Iris pigment epithelial cell (primary cell): ENCODE results near the gene ZC3H12A.

ENCODE experiments used
- DNase-seq: peaks from one replicate; pipeline ENCODE4 v3.0.0-alpha.2; 2011; ENCODE audit warnings: low read depth

Gene ZC3H12A

GRCh38 chr1:37478890-37479254, 4.5 kb downstream of the ZC3H12A start:
- peak; percentile 77 for DNase-seq

DNA sequence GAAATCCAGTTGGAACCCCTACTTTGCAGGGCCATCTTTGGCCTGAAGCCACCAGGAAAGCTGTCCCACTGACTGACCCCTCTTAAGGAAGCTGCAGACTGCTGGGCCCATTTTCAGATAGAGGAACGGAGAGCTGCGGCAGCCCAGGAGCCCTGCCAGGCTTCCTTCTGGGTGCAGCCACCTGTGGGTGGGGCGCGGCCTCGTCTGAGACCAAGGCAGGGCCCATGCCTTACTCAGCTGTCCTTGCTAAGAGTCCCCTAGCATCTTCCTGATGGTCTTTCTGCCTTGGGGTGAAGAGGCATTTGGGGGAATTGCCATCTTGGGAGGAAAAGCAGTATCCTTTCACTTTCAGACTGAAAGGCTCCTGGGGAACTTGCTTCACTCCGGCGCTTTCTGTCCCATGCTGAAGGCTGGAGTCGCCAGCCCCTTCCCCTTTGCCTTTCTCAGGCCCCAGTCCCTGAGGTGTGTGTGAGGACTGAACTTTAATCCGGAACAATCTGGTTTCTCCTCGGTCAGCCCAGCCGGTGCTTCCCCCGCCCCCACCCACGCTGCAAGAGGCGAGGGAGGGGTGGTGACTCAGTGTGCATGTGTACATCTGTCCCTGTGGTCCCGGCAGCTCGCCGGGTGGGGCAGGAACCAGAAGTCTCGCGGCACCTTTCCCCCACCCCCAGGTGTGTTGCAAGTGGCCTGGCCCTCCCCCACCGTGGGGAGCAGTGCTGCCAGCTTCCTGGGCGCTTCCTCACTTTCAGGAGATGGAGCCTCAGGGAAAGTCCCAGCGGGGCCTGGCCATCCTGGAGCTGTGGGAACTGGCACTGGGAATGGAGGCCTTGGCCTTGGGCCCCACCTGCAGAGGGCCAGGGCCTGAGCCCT, 5.1 kb downstream of the ZC3H12A start:
- peak; percentile 95 for DNase-seq

GRCh38 chr1:37480125-37480466, 5.7 kb downstream of the ZC3H12A start:
- DNase-seq = no peak

DNA sequence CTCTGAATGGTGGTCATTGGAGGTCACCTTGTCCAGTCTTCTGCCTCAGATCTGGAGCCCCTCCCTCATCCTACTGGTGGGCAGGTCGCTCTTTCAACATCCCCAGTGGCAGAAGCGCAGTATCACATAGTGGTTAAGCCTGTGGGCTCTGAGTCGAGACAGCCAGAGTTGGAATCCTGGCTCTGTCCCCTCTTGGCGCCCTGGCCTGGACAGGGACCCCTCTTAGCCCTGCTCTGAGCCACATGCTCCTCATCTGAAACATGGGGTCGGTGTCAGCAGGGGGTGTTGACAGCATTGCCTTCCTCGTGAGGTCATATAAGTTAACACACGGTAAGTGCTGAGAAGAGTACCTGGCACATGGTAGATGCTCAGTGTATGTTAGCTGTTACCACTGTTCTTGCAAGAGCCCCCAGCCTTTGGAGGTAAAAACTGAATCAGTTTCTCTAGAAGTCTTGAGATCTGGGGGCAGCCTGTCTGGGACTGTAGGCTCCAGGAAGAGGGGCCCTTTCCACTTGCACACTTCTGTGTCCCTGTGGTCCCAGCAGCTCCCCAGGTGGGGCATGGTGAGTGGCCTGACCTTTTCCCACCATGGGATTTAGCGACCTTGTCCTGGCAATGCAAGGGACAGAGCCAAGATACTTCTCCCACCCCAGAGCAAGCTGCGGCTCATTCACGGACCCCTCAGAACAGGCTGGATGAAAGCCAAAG, 6.4 kb downstream of the ZC3H12A start:
- no peak for DNase-seq

DNA sequence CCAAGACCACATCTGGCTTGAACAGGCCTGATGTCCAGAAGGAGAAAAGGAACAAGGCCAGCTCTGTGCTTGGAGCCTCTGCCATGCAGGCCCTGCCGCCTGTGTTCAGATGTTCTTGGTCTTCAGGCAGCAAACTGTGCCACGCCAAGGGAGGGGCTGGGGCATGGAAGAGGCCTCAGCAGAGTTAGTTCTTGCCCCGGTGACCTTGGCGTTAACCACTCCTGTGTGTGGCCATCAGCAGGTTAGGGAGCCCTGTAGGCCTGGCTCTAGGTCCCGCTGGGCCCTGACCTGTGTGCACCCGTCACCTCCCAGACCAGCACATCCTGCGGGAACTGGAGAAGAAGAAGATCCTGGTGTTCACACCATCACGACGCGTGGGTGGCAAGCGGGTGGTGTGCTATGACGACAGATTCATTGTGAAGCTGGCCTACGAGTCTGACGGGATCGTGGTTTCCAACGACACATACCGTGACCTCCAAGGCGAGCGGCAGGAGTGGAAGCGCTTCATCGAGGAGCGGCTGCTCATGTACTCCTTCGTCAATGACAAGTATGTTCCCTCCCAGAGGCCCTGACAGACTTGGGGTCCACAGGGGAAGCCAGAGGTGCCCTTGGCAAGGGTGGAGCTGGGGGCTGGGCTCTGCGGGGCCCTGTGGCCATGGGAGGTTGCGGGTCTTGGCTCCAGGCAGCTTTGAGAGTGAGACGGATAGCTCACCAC, 7.1 kb downstream of the ZC3H12A start:
- DNase-seq = no peak

DNA sequence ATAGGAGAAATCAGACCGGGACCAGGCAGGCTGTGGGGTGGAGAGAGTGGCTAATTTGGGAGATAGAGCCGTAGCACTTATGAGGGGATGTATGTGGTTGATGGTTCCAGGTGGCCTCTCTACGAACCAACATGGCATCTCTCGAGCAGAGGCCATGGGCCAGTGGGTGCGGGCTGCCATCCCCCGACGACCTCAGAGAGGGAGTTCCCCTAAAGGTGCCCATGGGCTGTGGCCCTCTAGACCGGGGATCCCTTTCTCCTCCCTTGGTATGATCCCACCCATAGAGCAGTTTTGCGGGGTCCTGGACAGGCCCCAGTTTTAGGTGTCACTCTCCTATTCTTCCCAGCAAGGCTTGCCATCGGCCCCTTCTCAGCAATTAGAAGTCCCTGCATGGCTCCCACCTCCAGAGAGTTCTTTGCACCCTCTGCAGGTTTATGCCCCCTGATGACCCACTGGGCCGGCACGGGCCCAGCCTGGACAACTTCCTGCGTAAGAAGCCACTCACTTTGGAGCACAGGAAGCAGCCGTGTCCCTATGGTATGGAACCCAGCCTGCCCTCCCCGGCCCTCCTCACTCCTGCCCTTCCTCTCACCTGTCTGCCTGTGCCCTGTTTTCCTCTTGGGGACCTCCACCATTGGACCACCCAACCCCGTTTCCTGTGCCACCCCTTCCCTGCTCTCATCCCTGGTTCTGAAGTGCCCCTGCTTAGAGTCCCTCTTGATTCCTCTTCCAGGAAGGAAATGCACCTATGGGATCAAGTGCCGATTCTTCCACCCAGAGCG, 7.8 kb downstream of the ZC3H12A start:
- no peak for DNase-seq

DNA sequence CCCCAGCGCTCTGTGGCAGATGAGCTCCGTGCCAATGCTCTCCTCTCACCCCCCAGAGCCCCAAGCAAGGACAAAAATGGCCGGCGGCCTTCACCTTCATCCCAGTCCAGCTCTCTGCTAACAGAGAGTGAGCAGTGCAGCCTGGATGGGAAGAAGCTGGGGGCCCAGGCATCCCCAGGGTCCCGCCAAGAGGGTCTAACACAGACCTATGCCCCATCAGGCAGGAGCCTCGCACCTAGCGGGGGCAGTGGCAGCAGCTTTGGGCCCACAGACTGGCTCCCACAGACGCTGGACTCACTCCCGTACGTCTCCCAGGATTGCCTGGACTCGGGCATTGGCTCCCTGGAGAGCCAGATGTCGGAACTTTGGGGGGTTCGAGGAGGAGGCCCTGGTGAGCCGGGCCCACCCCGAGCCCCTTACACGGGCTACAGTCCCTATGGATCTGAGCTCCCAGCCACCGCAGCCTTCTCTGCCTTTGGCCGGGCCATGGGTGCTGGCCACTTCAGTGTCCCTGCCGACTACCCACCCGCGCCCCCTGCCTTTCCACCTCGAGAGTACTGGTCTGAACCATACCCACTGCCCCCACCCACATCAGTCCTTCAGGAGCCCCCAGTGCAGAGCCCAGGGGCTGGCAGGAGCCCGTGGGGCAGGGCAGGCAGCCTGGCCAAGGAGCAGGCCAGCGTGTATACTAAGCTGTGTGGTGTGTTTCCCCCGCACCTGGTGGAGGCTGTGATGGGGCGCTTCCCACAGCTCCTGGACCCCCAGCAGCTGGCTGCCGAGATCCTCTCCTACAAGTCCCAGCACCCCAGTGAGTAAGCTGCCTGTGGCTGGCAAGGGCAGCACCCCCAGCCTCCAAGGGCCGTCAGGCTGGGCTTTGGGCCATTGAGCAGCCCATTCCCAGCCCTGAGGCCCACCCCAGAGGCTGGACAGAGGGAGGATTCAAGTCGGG, 8.7 kb downstream of the ZC3H12A start:
- no peak for DNase-seq

- no peak for DNase-seq
Observed at GRCh38 chr1:37483785-37484184, 9.4 kb downstream of the ZC3H12A start.

DNA sequence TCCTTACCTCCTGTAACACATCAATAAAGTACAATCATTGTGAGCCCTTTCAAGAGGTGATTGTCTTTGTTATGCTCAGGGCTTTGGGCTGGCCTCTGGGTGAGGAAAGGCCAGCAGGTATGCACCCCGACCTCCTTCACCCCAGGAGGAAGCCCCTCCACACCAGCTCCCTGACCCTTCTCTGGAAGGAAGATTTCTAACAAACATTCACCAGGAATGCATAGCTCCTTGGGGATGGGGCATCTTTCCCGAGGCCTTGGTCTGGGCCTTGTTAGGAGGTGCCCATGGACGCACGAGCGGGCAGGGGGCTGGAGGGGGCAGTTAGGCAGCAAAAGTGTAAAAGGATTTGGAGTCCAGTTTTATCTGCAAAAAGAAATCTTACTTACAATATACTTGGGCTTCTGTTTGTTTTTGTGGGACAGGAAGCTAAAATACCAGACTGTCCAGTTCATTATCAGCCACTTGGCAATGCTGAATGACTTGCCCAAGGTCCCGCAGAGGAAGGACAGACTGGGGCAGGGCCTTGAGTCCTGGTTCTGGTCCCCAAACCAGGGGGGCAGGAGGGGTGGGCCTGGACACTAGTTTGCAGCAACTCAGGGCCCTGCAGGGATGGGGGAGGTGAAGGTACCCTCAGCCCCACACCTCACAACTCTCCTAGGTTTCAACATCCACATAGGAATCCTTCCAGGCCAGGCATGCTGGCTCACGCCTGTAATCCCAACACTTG, 10.1 kb downstream of the ZC3H12A start:
- no peak for DNase-seq

DNA sequence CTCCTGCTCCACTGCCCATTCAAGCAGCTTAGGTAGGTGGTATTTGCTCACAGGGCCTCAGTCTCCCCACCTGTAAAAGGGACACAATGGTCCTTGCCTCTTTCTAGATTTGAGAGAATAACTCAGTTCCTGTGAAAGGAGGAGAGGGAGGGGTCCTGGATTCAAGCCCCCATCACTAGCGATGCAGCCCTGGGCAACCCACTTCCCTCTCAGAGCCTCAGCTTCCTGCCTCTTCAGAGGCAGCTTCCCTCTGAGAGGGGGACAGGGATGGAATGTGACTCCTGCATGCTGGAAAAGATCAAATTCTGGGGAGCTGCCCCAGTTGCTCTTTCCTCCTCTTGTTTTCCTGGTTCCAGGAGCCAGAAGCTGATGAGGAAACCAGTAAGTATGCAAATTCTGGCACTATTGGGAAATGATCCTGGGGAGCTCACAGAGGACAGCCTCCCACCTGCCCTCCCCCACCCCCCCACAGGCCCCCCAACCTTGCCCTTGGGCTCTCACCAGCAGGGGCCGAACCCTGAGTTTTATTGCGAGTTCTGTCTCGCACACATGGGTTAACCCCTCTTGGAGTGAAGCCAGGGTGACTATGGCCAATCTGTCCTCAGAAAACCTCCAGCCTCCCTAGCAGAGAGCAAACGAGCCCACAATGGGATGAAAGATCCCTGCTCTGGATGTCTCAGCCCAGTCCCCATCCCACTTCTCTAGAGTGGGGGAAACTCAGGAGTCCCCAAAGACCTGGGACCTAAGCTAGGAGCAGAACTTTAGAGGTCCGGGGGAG, 11.7 kb downstream of the ZC3H12A start:
- DNase-seq = no peak

- DNase-seq = peak; percentile 66
Observed at GRCh38 chr1:37486680-37487618, 12.6 kb downstream of the ZC3H12A start.

DNA sequence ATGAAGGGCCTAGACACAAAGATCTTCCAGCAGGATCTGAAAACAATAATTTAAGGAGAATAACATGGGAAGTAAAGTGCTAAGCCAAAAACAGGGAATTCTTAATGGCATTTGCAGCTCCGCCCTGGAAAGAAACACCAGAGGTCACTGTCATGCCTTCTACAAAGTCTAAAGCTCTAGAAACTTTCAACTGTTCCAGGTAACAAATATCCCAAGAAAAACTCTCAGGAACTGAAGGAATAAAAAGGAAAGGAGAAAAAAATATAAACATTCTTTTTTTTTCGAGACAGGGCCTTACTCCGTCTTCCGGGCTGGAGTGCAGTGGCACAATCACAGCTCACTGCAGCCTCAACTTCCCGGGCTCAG, 13.2 kb downstream of the ZC3H12A start:
- no peak for DNase-seq

GRCh38 chr1:37493336-37494098, 19.1 kb downstream of the ZC3H12A start:
- DNase-seq = no peak

DNA sequence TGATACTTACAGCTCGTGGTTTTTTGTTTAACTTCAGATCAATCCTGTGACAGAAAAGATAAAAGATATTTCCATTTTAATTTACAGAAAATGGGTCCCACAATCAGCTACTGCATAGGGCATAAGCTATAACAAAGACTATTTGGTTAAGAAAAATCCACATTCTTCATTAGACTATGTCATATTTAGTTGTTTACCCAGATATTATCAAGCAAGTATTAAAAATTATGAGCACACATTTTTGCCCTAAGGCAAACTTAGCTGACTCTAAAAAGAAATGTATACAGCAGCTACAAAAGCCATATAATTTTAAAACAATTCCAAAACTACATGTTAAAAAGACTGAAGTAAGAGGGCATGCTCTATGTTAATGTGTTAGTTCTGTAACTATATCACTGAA, 21.5 kb downstream of the ZC3H12A start:
- no peak for DNase-seq

DNA sequence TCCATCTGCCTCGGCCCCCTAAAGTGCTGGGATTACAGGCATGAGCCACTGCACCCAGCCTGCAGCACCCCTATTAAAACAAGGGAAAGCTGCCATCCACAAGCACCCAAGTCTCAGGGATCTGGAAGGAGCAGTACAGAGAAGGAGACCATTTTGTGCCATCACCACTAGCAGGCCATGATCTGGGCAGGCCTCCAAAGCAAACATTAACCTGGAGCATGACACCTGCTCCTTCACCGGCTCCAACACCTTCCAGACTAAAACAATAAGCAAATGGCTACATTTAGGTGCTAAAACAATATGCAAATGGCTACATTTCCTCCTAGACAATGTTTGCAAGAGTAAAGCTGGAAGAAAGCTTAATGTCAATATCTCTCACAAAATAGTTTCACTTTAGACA, 23.5 kb downstream of the ZC3H12A start:
- no peak for DNase-seq

DNA sequence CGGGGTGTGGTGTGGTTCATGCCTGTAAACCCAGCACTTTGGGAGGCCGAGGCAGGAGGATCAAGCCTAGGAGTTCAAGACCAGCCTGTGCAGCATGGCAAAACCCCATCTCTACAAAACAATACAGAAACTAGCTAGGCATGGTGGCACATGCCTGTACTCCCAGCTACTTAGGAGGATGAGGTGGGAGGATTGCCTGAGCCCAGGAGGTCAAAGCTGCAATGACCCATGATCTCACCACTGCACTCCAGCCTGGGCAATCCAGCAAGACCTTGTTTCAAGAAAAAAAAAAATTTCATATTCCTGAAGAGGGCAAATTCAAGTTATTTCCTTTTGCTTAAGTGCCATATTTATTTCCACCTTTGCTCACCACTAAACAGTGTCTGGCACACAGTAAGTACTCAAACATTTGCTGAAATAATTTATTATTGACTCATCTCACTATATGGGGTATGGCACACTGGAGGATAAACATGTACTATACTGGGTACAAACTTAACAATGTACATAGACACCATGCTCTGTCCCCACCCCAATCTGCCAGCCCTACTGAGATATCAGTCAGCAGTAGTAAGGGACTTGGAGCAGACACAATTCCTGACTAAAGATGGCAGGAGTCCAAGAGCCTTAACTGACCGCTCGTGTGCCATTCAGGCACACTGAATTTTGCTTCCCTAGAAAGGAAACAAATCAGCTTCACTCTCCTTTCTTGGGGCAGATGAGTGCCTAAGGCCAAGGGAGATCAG, 24.7 kb downstream of the ZC3H12A start:
- DNase-seq = peak; percentile 70

DNA sequence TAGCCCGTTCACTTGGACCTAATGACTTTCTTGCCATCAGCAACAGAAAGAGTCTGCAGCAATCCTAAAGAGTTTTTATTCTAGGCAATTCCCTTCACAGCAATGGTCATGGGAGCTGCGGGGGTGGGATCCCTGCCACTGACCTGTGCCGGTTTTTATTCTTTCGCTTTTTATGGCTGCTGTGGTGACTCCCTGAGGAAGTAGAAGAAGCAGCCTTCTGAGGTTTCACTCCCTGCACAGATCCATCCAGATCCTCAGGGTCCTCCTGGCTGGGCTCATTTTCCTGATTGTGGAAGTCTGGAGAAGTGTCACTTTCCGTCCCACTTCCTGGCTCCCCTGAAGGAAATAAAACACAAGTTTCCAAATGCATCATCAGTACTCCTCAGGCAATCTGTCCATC, 27.3 kb downstream of the ZC3H12A start:
- no peak for DNase-seq
